ENCODE measurements around the gene ULK4.

GRCh38 chr3:41239587-41239986 lies 722.3 kb downstream of the ULK4 start:
- TF ChIP-seq POLR2A (IDR thresholded peaks at IDR 0.05) = no peak
- TF ChIP-seq, protein P1, sequence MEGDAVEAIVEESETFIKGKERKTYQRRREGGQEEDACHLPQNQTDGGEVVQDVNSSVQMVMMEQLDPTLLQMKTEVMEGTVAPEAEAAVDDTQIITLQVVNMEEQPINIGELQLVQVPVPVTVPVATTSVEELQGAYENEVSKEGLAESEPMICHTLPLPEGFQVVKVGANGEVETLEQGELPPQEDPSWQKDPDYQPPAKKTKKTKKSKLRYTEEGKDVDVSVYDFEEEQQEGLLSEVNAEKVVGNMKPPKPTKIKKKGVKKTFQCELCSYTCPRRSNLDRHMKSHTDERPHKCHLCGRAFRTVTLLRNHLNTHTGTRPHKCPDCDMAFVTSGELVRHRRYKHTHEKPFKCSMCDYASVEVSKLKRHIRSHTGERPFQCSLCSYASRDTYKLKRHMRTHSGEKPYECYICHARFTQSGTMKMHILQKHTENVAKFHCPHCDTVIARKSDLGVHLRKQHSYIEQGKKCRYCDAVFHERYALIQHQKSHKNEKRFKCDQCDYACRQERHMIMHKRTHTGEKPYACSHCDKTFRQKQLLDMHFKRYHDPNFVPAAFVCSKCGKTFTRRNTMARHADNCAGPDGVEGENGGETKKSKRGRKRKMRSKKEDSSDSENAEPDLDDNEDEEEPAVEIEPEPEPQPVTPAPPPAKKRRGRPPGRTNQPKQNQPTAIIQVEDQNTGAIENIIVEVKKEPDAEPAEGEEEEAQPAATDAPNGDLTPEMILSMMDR (IDR thresholded peaks at IDR 0.05) = no peak
